ENCODE measurements around the gene ZC3H18. TPM values are rescaled to one million over a fixed set of nuclear protein-coding genes. Genes with fewer than 3 reads are reported as not detected.
A peak's percentile ranks its signal among the peaks of the same experiment; 100 is the strongest.

The ZC3H18 gene
- total RNA-seq, 1 experiment from 2014 or later = 57.8 TPM

- H3K36me3 ChIP-seq (ENCODE audit: control insufficient read depth in 1 of 2, insufficient read depth in 2 of 2, low read length in 2 of 2) = peaks cover 62 to 72% of the 10 kb centered on the region in 2 experiments; a peak in 3 of 4 replicates
- DNase-seq (ENCODE audit: low read depth, low spot score) (no peak), ATAC-seq (no peak)
- H3K9me2 ChIP-seq (ENCODE audit: insufficient read depth) = no peaks in the 10 kb centered on the region
- POLR2A ChIA-PET = no interaction called here
- peaks cover 88% of the 10 kb centered on the region for H3K79me2 ChIP-seq (ENCODE audit: insufficient read depth, low read length)
- TF ChIP-seq ELF1 (IDR thresholded peaks at IDR 0.05; ENCODE audit: borderline replicate concordance, low read depth) = no peak
- no peak for TF ChIP-seq SP1 (IDR thresholded peaks at IDR 0.05; ENCODE audit: low read depth)
- no peak for TF ChIP-seq CEBPB (IDR thresholded peaks at IDR 0.05; ENCODE audit: low read depth)
- TF ChIP-seq RAD21 (IDR thresholded peaks at IDR 0.05; ENCODE audit: low read depth) = no peak
- no peak for TF ChIP-seq ATF3 (IDR thresholded peaks at IDR 0.05)
- CTCF ChIA-PET = no interaction called here
- RAD21 ChIA-PET (ENCODE audit: low non-redundant PET in 1 of 2, low total read pairs in 2 of 2, uncharacterized antibody in 2 of 2, unreplicated experiment in 2 of 2) = no interaction called here
- no peak overlapping the region for H3K9ac ChIP-seq (ENCODE audit: low read length)
- no peaks in the 10 kb centered on the region for H3K9me3 ChIP-seq (ENCODE audit: control insufficient read depth in 1 of 2, insufficient read depth in 1 of 2, low read depth in 1 of 2, low read length in 2 of 2)
- H3K4me1 ChIP-seq (ENCODE audit: control insufficient read depth in 1 of 2, insufficient read depth in 2 of 2, low read length in 2 of 2) = no peaks in the 10 kb centered on the region
- no peak overlapping the region for H2AFZ ChIP-seq (ENCODE audit: low read depth, low read length, poor library complexity, severe bottlenecking)
- H3K27me3 ChIP-seq (ENCODE audit: insufficient read depth, low read length) = no peaks in the 10 kb centered on the region
- no peak overlapping the region for H3K4me3 ChIP-seq (replicated peaks in 1 of 2; ENCODE audit: low read depth in 1 of 2, low read length in 2 of 2)
- H3K4me2 ChIP-seq (ENCODE audit: low read length) = no peak overlapping the region
- BruUV-seq (replicated peaks) = no TSS peak
- peaks cover 13% of the 10 kb centered on the region; the same call in 1 of the 2 replicates for H4K20me1 ChIP-seq (ENCODE audit: insufficient read depth)
- H3K27ac ChIP-seq (ENCODE audit: low read depth, low read length) = no peak overlapping the region
- intact Hi-C loops (cut with micrococcal nuclease) = no loop called here
Observed at GRCh38 chr16:88585927-88586581, 15.9 kb downstream of the ZC3H18 start.

- BruUV-seq (replicated peaks) = TSS peak; percentile 9
- intact Hi-C loops (cut with micrococcal nuclease) = no loop called here
- peak; percentile 61 for ATAC-seq
Observed at GRCh38 chr16:88588148-88588547, 17.9 kb downstream of the ZC3H18 start.

More at GRCh38 chr16:88588148-88588547, 17.9 kb downstream of the ZC3H18 start:
- Histone ChIP-seq H3K9ac (ENCODE audit: low read length) (no peak overlapping the region), H2AFZ (ENCODE audit: low read depth, low read length, poor library complexity, severe bottlenecking) (no peak overlapping the region), H3K36me3 (ENCODE audit: control insufficient read depth in 1 of 2, insufficient read depth in 2 of 2, low read length in 2 of 2) (peaks cover 65 to 77% of the 10 kb centered on the region in 2 experiments; a peak in 3 of 4 replicates), H3K79me2 (ENCODE audit: insufficient read depth, low read length) (peaks cover 87% of the 10 kb centered on the region), H3K27ac (ENCODE audit: low read depth, low read length) (no peak overlapping the region), H3K4me1 (ENCODE audit: control insufficient read depth in 1 of 2, insufficient read depth in 2 of 2, low read length in 2 of 2) (no peaks in the 10 kb centered on the region), H3K4me3 (replicated peaks in 1 of 2; ENCODE audit: low read depth in 1 of 2, low read length in 2 of 2) (no peak overlapping the region), H4K20me1 (ENCODE audit: insufficient read depth) (peaks cover 8% of the 10 kb centered on the region; the same call in 1 of the 2 replicates), H3K4me2 (ENCODE audit: low read length) (no peak overlapping the region), H3K9me2 (ENCODE audit: insufficient read depth) (no peaks in the 10 kb centered on the region), H3K27me3 (ENCODE audit: insufficient read depth, low read length) (no peaks in the 10 kb centered on the region), H3K9me3 (ENCODE audit: control insufficient read depth in 1 of 2, insufficient read depth in 1 of 2, low read depth in 1 of 2, low read length in 2 of 2) (no peaks in the 10 kb centered on the region)
- ChIA-PET CTCF (no interaction called here), POLR2A (no interaction called here), RAD21 (ENCODE audit: low non-redundant PET in 1 of 2, low total read pairs in 2 of 2, uncharacterized antibody in 2 of 2, unreplicated experiment in 2 of 2) (no interaction called here)
- no peak for DNase-seq (ENCODE audit: low read depth, low spot score)
- 0 out of 6 replicates have a peak, but pooled peaks of 1 of the 3 experiments have one; percentile 23 for TF ChIP-seq CTCF (IDR thresholded peaks at IDR 0.05 in 2 of 3, conservative IDR thresholded peaks at IDR 0.05 in 1 of 3; ENCODE audit: borderline replicate concordance in 1 of 3, insufficient read depth in 1 of 3, low read depth in 2 of 3, low read length in 2 of 3)
- no peak for TF ChIP-seq ZFX (IDR thresholded peaks at IDR 0.05)
- TF ChIP-seq SIN3A (IDR thresholded peaks at IDR 0.05; ENCODE audit: low read depth) = no peak
